Left forelimb (tissue), 1 donor: ENCODE results near the gene RAB2B.

ENCODE experiments used
- DNase-seq: peaks from one replicate; pipeline ENCODE4 v3.0.0-alpha.2; 2018; ENCODE audit warnings: low spot score

The RAB2B gene

GRCh38 chr14:21476925-21477681 lies at the start of gene RAB2B, which contains the start of gene TOX4:
RAB2B (minus strand) TSS chr14:21476959; CDS start chr14:21476872, 87 bp downstream.
TOX4 (plus strand) TSS chr14:21477195; CDS start chr14:21477279, 84 bp downstream.
- DNase-seq: peak; percentile 98

DNA sequence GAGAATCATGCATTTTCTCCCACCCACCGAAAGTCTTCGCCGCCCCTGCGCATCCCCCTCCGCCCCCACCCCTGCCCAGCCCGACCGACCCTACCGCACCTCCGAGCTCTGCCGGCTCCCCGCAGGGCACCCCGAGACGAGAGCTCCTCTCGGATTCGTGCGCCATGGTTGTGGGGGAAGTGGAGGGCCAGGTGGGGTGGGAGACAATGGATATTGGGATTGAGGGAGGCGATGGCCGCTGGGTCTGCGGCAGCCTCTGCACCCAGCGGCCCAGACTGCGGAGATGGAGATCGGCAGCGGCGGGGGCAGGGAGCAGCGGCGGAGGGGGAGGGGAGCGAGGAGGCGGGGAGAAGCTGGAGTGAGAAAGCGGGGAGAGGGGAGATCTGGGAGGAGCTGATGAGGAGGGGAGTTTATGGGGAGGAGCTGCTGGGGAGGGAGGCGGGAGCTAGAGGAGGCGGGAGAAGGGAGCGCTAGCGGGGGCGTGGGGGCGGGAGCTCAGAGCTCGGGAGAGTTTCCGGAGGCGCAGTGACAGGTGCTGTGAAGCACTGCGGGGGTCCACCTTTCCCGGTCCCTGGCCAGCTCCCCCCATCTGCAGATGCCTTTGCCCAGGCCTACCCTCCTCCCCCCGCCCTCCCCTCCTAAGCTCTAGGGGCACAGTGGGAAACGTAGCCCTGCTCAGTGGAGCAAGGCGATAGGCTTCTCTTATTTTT lies 49.4 kb upstream of the RAB2B start, which contains the start of gene SALL2:
TSS of gene SALL2 (minus strand) at position 385 of the 710 bp plus-strand sequence. CDS start at position 166, 219 bp downstream.
- peak; percentile 87 for DNase-seq

GRCh38 chr14:21525571-21525961 lies 48.8 kb upstream of the RAB2B start:
- DNase-seq: no peak

GRCh38 chr14:21524575-21525490 lies 48.1 kb upstream of the RAB2B start:
- no peak for DNase-seq

DNA sequence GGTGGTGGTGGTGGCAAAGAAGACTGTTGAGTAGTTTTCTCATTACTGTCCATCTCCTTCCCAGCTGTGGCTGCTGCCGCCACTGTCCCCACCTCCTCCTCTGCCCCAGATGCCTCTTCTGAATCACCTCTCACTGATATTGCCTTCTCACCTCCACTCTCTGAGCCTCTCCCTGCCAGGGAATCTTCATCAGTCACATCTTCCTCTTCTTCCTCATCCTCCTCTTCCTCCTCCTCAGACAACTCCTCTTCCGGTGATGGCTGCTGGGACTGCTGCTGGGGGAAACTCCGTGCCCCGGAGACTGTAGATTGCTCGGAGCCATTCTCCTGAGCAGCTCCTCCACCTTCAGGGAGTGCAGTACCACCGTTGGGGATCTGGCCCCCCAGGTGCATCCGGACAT lies 46.4 kb upstream of the RAB2B start:
- DNase-seq: no peak

- DNase-seq: no peak
Observed at GRCh38 chr14:21521501-21521900, 44.7 kb upstream of the RAB2B start.

DNA sequence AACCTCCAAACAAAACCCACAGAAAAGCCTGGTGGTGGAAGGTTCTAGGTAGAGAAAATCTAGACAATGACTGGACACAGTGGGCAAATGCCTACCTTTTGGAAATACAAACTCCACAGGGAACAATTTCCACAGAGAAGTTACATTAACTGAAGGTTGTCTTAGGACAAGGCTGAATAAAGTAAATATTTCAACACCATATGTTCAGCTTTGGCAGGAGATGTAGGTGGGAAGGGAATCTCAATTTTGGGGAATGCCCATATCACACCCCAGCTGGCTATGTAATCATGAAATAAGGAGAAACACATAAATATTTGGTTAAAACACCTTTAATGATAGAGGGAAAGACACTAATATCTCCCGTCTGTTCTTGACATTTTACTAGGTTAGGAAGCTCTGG lies 44.0 kb upstream of the RAB2B start:
- DNase-seq: no peak

DNA sequence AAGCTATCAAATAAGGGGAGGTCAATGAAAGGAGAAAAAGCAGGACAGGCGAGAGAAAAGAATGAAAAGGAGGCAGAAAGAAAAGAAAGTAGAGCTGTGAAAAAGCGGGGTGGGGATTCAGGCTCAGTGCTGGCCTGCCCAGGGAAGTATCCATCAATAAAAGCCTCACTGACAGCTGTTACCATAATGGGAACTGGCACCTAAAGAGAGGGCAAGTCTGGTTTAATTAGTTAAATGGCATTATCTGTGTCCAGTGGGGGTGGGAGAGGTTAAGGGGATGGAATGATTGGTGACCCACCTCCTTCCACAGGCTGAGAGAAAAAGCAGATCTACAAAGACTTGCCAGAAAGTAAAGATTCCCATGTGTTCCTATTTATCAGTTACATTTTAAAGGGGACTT lies 42.0 kb upstream of the RAB2B start:
- no peak for DNase-seq

GRCh38 chr14:21514341-21514740 lies 37.6 kb upstream of the RAB2B start:
- DNase-seq: no peak

DNA sequence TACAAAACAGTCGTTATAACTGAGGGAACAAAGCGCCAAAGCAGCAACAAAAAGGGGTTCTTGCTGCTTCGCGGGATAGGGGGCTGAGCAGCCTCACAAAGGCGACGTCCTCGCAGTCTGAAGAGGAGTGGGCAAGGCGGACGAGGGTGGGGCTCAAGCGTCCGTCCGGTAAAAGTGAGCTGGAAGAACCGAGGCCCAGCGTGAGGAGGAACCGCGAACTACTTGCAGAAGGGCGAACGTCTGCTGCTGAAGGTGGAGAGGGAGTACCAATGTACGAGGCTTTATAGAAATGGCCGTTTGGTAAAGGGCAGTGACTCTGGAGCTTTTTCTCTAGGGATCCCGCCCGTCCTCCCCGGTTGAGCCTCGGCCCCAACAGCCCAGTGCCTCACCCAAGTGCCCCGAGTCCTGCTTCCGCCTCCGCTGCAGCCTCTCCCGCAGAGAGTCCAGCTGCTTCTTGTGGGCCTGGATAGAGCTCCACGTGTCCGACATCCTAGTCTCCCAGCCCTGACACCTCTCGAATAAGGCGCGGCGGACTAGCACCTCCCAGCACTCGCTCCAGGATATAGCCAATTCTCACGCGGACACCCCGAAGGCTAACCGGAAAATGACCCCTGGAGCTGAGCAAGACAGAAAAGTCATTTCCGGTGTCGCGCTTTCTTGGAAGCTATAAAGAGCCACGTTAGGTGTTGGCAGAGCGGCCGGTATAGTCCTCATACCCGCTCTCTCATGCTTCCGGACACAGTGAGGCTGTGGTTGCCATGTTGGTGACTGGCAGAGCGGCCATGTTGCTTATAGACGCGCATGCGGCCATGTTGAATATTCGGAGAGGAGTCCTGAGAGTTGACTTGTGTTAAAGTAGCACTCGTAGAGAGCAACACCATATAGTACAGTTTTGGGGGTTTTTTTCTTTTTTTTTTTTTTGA lies 34.2 kb upstream of the RAB2B start, which contains the start of gene METTL3:
TSS of gene METTL3 (minus strand) at position 606 of the 923 bp plus-strand sequence. CDS start at position 489, 117 bp downstream.
- DNase-seq: peak; percentile 94

GRCh38 chr14:21509432-21510143 lies 32.8 kb upstream of the RAB2B start:
- no peak for DNase-seq

- no peak for DNase-seq
Observed at GRCh38 chr14:21506557-21506956, 29.8 kb upstream of the RAB2B start.

DNA sequence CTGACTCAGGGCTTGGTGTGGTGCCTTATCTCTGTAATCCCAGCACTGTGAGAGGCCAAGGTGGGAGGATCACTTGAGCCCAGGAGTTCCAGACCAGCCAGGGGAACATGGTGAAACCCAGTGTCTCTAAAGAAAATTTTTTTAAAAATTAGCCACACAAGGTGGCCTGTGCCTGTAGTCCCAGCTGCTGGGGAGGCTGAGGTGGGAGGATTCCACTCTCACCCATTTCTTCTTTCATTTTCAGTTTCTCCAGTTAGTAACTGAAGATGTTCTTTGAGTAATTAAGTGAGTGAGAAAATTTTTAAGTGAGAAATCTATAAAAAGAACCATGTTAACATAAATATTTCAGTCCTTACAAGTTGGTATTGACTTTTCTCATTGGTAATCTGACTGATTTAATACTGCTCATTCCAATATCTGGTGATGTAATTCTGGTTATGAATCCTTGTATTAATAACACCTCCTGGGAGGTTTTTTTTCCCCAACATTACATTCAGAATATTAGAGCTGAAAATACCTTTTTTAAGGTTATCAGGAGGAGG lies 28.3 kb upstream of the RAB2B start:
- no peak for DNase-seq

GRCh38 chr14:21503376-21503775 lies 26.6 kb upstream of the RAB2B start:
- no peak for DNase-seq

- no peak for DNase-seq
Observed at GRCh38 chr14:21501568-21501967, 24.8 kb upstream of the RAB2B start.

GRCh38 chr14:21498540-21499526 lies 22.1 kb upstream of the RAB2B start:
- DNase-seq: no peak

GRCh38 chr14:21496453-21496852 lies 19.7 kb upstream of the RAB2B start:
- DNase-seq: no peak

DNA sequence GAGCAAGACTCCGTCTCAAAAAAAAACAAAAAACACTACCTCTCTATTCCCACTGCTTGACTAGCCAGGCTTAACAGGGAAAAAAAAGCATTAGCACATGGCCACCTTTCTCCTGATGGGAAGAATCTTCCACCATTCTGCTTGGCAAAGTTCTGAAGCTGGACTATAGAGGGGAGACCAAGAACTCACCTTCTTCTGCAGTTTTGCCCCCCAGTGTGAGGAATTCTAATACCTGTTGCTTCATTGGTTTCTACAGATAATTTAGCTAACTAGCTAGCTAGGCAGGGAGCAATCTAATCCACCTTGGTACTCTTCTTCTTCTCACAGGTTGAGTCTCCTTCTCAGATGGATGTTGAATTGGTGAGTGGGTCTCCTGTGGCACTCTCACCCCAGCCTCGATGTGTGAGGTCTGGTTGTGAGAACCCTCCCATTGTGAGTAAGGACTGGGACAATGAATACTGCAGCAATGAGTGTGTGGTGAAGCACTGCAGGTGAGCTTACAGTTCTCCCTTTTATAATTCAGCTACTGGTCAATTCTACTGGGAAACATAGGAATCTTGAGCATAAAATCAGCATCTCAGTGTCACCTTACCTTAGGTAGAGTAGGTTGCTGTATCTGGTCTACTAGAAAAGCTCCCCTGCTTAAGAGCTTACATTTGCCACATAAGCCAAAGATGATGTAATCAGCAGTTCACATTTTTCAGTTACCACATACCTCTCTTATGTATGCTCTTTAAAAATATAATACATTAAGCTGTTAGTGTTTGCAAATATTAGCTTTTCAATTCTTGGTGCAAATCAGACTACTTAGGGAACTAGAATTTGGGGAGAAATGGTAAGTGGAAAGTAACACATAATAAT lies 18.4 kb upstream of the RAB2B start:
- DNase-seq: no peak
